ENCODE data around the gene BLACAT1. TPM values are rescaled to one million over a fixed set of nuclear protein-coding genes. Genes with fewer than 3 reads are reported as not detected.

BLACAT1 gene
- total RNA-seq, 1 donor from 2014 or later: 0.07 TPM

GRCh38 chr1:205444300-205444930, 11.4 kb downstream of the BLACAT1 start:
- ChIA-PET POLR2A (interaction anchor here (0.6 kb wide), 3 partner anchors 185 to 452 kb away, joined by 3 to 9 read pairs (median 5); no protein-coding TSS in a partner anchor), CTCF (interaction anchor here (0.9 to 1.9 kb wide), 2 partner anchors 44 to 90 kb away, joined by 3 to 5 read pairs; no protein-coding TSS in a partner anchor)
- Mint-ChIP-seq H3K27me3 (peaks cover 2% of the 10 kb centered on the region), H3K4me3 (no peak overlapping the region), H3K4me1 (peaks cover 38% of the 10 kb centered on the region), H3K36me3 (ENCODE audit: low read depth) (no peaks in the 10 kb centered on the region), H3K9me3 (no peaks in the 10 kb centered on the region), H3K27ac (no peak overlapping the region)
- ATAC-seq (ENCODE audit: low read depth) (no peak), DNase-seq (no peak)
- TF ChIP-seq CTCF (IDR thresholded peaks at IDR 0.05): no peak
- intact Hi-C loops (cut with micrococcal nuclease): no loop called here

DNA sequence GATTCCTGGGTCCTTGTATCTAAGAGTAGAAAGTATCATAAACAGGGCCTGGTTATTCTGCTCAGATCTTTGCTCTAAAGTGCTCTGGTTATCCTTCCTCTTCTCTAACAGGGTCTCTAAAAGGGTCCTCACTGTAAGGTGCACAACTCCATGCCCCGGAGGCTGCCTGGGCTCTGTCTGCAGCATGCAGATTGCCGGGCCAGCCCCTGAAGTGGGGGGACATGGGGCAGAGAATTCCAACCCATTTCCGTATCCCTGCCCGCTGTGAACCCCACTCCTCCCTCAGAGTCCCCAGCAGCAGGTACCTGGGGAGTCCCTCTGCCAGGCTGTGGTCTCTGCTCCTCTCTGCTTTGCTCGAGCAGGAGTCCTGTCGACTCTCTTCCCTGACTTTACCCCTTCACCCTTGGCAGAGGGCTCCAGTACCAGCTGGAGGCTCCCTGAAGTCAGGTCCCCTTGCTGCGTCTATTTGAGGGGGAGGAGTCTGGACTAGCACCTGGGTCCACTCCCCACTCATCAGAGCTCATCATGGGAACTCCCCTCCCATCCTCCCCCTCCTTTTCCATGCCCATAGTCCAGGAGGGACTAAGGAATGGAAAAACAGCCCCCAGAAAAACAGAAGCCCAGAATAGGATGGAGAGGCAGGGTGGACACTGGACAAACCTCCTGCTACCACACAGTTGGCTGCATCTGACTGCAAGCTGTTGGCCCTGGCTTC, 12.1 kb downstream of the BLACAT1 start:
- TF ChIP-seq CTCF (IDR thresholded peaks at IDR 0.05): no peak
- CTCF ChIA-PET: interaction anchor here (1.9 kb wide), 1 partner anchor 45 kb away, joined by 5 read pairs; no protein-coding TSS in a partner anchor
- POLR2A ChIA-PET: no interaction called here

DNA sequence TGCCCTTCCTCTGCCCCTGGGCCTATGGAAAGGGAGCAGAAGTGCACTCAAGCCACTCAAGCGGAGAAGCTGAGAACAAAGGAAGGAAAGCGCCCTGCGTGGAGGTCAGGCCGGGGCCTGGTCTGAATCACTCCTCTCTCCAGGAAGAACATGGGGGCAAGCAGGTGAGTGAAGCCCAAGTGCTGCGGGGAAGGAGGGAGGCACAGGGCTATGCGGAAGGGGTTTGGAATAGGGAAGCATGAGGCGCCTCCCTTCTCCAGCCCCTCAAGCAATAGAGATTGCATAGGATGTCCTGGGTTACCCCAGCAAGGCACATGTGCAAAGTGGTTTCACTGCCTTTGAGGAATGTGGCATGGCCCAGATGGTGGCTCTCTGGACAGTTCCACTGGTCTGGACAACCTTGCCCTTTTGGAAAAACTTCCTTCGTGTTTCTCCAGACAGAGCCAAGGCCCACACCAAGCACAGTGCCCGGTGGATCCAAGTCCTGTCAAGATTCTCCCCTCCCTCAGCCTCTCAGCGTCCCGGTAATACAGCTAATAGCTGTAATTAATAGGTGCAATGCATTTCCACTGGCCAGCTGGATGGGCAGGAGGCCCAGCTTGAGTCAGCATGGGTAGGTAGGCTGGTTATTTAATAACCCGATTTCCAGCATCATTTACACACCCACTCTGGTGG, 13.7 kb downstream of the BLACAT1 start:
- TF ChIP-seq CTCF (IDR thresholded peaks at IDR 0.05): no peak
- H3K36me3 Mint-ChIP-seq (ENCODE audit: low read depth): no peaks in the 10 kb centered on the region
- H3K27ac Mint-ChIP-seq: no peak overlapping the region
- no peak overlapping the region for H3K4me3 Mint-ChIP-seq
- POLR2A ChIA-PET: no interaction called here
- ATAC-seq (ENCODE audit: low read depth) (no peak), DNase-seq (no peak)
- H3K4me1 Mint-ChIP-seq: peaks cover 44% of the 10 kb centered on the region
- CTCF ChIA-PET: interaction anchor here (1.9 to 2.0 kb wide), 2 partner anchors 43 to 46 kb away, joined by 5 to 10 read pairs; no protein-coding TSS in a partner anchor
- intact Hi-C loops (cut with micrococcal nuclease): no loop called here
- no peaks in the 10 kb centered on the region for H3K27me3 Mint-ChIP-seq
- no peaks in the 10 kb centered on the region for H3K9me3 Mint-ChIP-seq

More for the DNA sequence above, 12.1 kb downstream of the BLACAT1 start:
- ATAC-seq (ENCODE audit: low read depth): no peak
- Mint-ChIP-seq H3K27ac (no peak overlapping the region), H3K27me3 (peaks cover 2% of the 10 kb centered on the region), H3K36me3 (ENCODE audit: low read depth) (no peaks in the 10 kb centered on the region), H3K4me1 (peaks cover 41% of the 10 kb centered on the region), H3K4me3 (no peak overlapping the region), H3K9me3 (no peaks in the 10 kb centered on the region)
- intact Hi-C loops (cut with micrococcal nuclease): no loop called here
- no peak for DNase-seq

DNA sequence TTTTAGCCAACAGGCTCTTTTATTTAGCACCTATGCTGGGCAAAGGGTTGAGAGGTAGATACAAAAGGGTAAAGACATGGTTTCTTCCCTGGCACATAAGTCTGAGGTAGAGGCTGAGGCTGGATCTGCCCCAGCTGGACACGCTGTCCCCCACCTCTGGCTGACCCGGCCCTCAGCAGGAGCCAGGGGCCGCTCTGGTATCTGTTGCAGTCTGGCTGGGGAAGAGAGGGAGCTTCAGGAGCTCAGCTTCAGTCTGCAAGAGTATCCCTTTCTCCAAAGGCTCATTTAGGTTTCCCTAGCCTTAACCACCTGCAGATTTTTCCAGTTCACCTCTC, 14.2 kb downstream of the BLACAT1 start:
- DNase-seq: no peak
- Mint-ChIP-seq H3K36me3 (ENCODE audit: low read depth) (no peaks in the 10 kb centered on the region), H3K4me1 (peaks cover 50% of the 10 kb centered on the region), H3K27ac (peak overlapping the region; percentile 79), H3K4me3 (peak overlapping the region; percentile 82), H3K9me3 (no peaks in the 10 kb centered on the region), H3K27me3 (no peaks in the 10 kb centered on the region)
- intact Hi-C loops (cut with micrococcal nuclease): loop anchor here (2.0 kb wide), 1 partner anchor 17 kb away; no protein-coding TSS in a partner anchor
- POLR2A ChIA-PET: interaction anchor here (1.1 to 1.7 kb wide), 3 partner anchors 14 to 44 kb away, joined by 3 to 4 read pairs (median 4); partner anchors contain the start of gene BLACAT1
- no peak for ATAC-seq (ENCODE audit: low read depth)
- no peak for TF ChIP-seq CTCF (IDR thresholded peaks at IDR 0.05)
- CTCF ChIA-PET: interaction anchor here (0.8 to 2.0 kb wide), 4 partner anchors 10 to 47 kb away, joined by 3 to 10 read pairs (median 5); no protein-coding TSS in a partner anchor

Data from activated B cell treated with CpG ODN at 0.5 μM for 24 hours (primary cell).